Neural cell (in vitro differentiated cells): ENCODE results near the gene PIK3AP1. TPM values are rescaled to one million over a fixed set of nuclear protein-coding genes. Genes with fewer than 3 reads are reported as not detected.

Experiments
- H2AFZ ChIP-seq: fragments of 200-600, 300-800 bp; sonication (generic), shearing (Covaris generic); 2 replicates; pipeline ENCODE4 v1.6.0; 2014; ENCODE audit warnings: low read depth, mild to moderate bottlenecking, antibody characterized with exemption, low read length, moderate library complexity
- H3F3A ChIP-seq: fragments of 200-600 bp; shearing (Covaris generic); 2 replicates; pipeline ENCODE4 v1.6.1; 2016; ENCODE audit warnings: mild to moderate bottlenecking, moderate library complexity, mixed read lengths, antibody characterized with exemption, low read length; ENCODE audit not compliant: insufficient read depth, poor library complexity, severe bottlenecking
- H3K27ac ChIP-seq: fragments of 200-600, 300-800 bp; sonication (generic), shearing (Covaris generic); 2 replicates; pipeline ENCODE4 v1.5.1; 2014; ENCODE audit warnings: mild to moderate bottlenecking, low read length, moderate library complexity
- H3K27me3 ChIP-seq: fragments of 300-800, 200-600 bp; sonication (generic), shearing (Covaris generic); 2 replicates; pipeline ENCODE4 v1.6.0; 2014; ENCODE audit warnings: mild to moderate bottlenecking, low read depth, low read length, moderate library complexity; ENCODE audit not compliant: insufficient read depth
- H3K36me3 ChIP-seq: fragments of 300-800, 200-600 bp; sonication (generic), shearing (Covaris generic); 2 replicates; pipeline ENCODE4 v1.5.1; 2014; ENCODE audit warnings: mild to moderate bottlenecking, antibody characterized with exemption, low read length, moderate library complexity; ENCODE audit not compliant: insufficient read depth
- H3K4me2 ChIP-seq: fragments of 300-800, 200-600 bp; sonication (generic), shearing (Covaris generic); 2 replicates; pipeline ENCODE4 v1.6.0; 2014; ENCODE audit warnings: mild to moderate bottlenecking, low read length
- H3K4me3 ChIP-seq: fragments of 300-800, 200-600 bp; sonication (generic), shearing (Covaris generic); 2 replicates; pipeline ENCODE4 v1.5.1; 2014; ENCODE audit warnings: mild to moderate bottlenecking, low read length, moderate library complexity
- H3K79me2 ChIP-seq: fragments of 200-600 bp; shearing (Covaris generic); replicated peaks from 2 replicates; pipeline ENCODE4 v1.6.0; 2014; ENCODE audit warnings: mild to moderate bottlenecking, low read length, moderate library complexity; ENCODE audit not compliant: insufficient read depth
- H3K9ac ChIP-seq: fragments of 300-800, 200-600 bp; sonication (generic), shearing (Covaris generic); 2 replicates; pipeline ENCODE4 v1.6.1; 2016; ENCODE audit warnings: mild to moderate bottlenecking, low read length, mixed read lengths
- H3K9me2 ChIP-seq: fragments of 200-600 bp; shearing (Covaris generic); 2 replicates; pipeline ENCODE4 v1.6.1; 2016; ENCODE audit warnings: mild to moderate bottlenecking, low read length, mixed read lengths; ENCODE audit not compliant: insufficient read depth
- H3K9me3 ChIP-seq: fragments of 200-600, 300-800 bp; sonication (generic), shearing (Covaris generic); 2 replicates; pipeline ENCODE4 v1.6.1; 2016; ENCODE audit warnings: mild to moderate bottlenecking, mixed run types, low read length, moderate library complexity, mixed read lengths
- H4K20me1 ChIP-seq: fragments of 200-600 bp; shearing (Covaris generic); 2 replicates; pipeline ENCODE4 v1.6.1; 2016; ENCODE audit warnings: mild to moderate bottlenecking, mixed run types; ENCODE audit not compliant: insufficient read depth
- CTCF ChIP-seq: fragments of 450-650 bp; IDR thresholded peaks from 2 replicates; pipeline ENCODE4 v1.5.1; 2014; ENCODE audit warnings: antibody characterized with exemption, mild to moderate bottlenecking, moderate library complexity; ENCODE audit not compliant: poor library complexity, severe bottlenecking
- EP300 ChIP-seq: fragments of 450-650 bp; conservative IDR thresholded peaks from 2 replicates; pipeline ENCODE4 v1.6.1; 2014; ENCODE audit warnings: antibody characterized with exemption, mild to moderate bottlenecking, moderate library complexity; ENCODE audit not compliant: poor library complexity, severe bottlenecking
- EZH2 ChIP-seq: fragments of 200-600, 300-800 bp; shearing (Covaris generic), sonication (generic); IDR thresholded peaks from 2 replicates; pipeline ENCODE4 v1.6.1; 2014; ENCODE audit warnings: antibody characterized with exemption, low read length, borderline replicate concordance, mild to moderate bottlenecking; ENCODE audit not compliant: insufficient read depth, poor library complexity, severe bottlenecking
- MXI1 ChIP-seq: fragments of 450-650 bp; conservative IDR thresholded peaks from 2 replicates; pipeline ENCODE4 v1.6.1; 2014; ENCODE audit warnings: antibody characterized with exemption, mild to moderate bottlenecking; ENCODE audit not compliant: poor library complexity, severe bottlenecking
- POLR2AphosphoS5 ChIP-seq: IDR thresholded peaks from 2 replicates; pipeline ENCODE4 v1.6.1; 2012
- RAD21 ChIP-seq: fragments of 450-650 bp; conservative IDR thresholded peaks from 2 replicates; pipeline ENCODE4 v1.6.1; 2014; ENCODE audit warnings: antibody characterized with exemption, mild to moderate bottlenecking, moderate library complexity
- REST ChIP-seq: IDR thresholded peaks from 2 replicates; pipeline ENCODE4 v1.6.1; 2012; ENCODE audit warnings: borderline replicate concordance
- SMC3 ChIP-seq: fragments of 450-650 bp; conservative IDR thresholded peaks from 2 replicates; pipeline ENCODE4 v1.6.1; 2014; ENCODE audit warnings: antibody characterized with exemption, mild to moderate bottlenecking, moderate library complexity; ENCODE audit not compliant: poor library complexity
- TAF1 ChIP-seq: IDR thresholded peaks from 2 replicates; pipeline ENCODE4 v1.6.1; 2012; ENCODE audit warnings: low read depth
- polyA plus RNA-seq: library from polyadenylated mRNA; depleted of rRNA; stranded (reverse); fragments of >200 nt; gene quantifications from 2 replicates; pipeline ENCODE4 v1.2.3, GENCODE V29; 2014

Gene PIK3AP1
- polyA plus RNA-seq, 1 donor from 2014 or later = 0.05 TPM

- no peak overlapping the region for H2AFZ ChIP-seq
- H3F3A ChIP-seq = no peaks in the 10 kb centered on the region
- no peaks in the 10 kb centered on the region for H4K20me1 ChIP-seq
- no peaks in the 10 kb centered on the region for H3K9me2 ChIP-seq
- H3K9ac ChIP-seq = no peak overlapping the region
- H3K9me3 ChIP-seq = no peaks in the 10 kb centered on the region
- H3K27me3 ChIP-seq = no peaks in the 10 kb centered on the region
- H3K4me3 ChIP-seq = no peak overlapping the region
- TF ChIP-seq MXI1 = no peak
- no peaks in the 10 kb centered on the region for H3K79me2 ChIP-seq
- no peak overlapping the region for H3K27ac ChIP-seq
- H3K36me3 ChIP-seq = no peaks in the 10 kb centered on the region
- no peak overlapping the region for H3K4me2 ChIP-seq
Measured at GRCh38 chr10:96765406-96766240, 45.3 kb upstream of the PIK3AP1 start.

- H3F3A ChIP-seq = no peaks in the 10 kb centered on the region
- TF ChIP-seq EZH2 (no peak), SMC3 (no peak), TAF1 (no peak), POLR2AphosphoS5 (no peak), MXI1 (no peak), CTCF (no peak), RAD21 (no peak), EP300 (no peak), REST (no peak)
- no peaks in the 10 kb centered on the region for H4K20me1 ChIP-seq
- H3K36me3 ChIP-seq = no peaks in the 10 kb centered on the region
- H3K9me3 ChIP-seq = no peaks in the 10 kb centered on the region
- no peak overlapping the region for H2AFZ ChIP-seq
- no peaks in the 10 kb centered on the region for H3K9me2 ChIP-seq
- H3K27ac ChIP-seq = no peak overlapping the region
- H3K9ac ChIP-seq = no peak overlapping the region
- no peak overlapping the region for H3K4me3 ChIP-seq
- H3K4me2 ChIP-seq = no peak overlapping the region
- no peaks in the 10 kb centered on the region for H3K79me2 ChIP-seq
- H3K27me3 ChIP-seq = no peaks in the 10 kb centered on the region
Measured at GRCh38 chr10:96764425-96765060, 44.2 kb upstream of the PIK3AP1 start.
